Esophagus squamous epithelium (tissue), 5 donors: ENCODE measurements around the gene ELOVL6. TPM values are rescaled to one million over a fixed set of nuclear protein-coding genes. Genes with fewer than 3 reads are reported as not detected.

Experiments
- DNase-seq: peaks from one replicate; lab custom pipeline; 2025; lab: John Stamatoyannopoulos, UW
- H3K27ac ChIP-seq, 4 donors: fragments of 200-600 bp; sonication (generic); one replicate each; pipeline ENCODE4 v1.5.1; 2016 to 2019; ENCODE audit warnings: mild to moderate bottlenecking in 1 of 4
- H3K27me3 ChIP-seq, 4 donors: fragments of 200-600 bp; sonication (generic); 1 replicate in 3 of 4; 2 replicates in 1 of 4; pipeline versions ENCODE4 v1.5.1 to v1.6.0; 2017 to 2021; ENCODE audit warnings: antibody characterized with exemption in 1 of 4
- H3K36me3 ChIP-seq, 3 donors: fragments of 200-600 bp; sonication (generic); one replicate each; pipeline ENCODE4 v1.5.1; 2016 to 2019
- H3K4me1 ChIP-seq, 3 donors: fragments of 200-600 bp; sonication (generic); one replicate each; pipeline ENCODE4 v1.5.1; 2017 to 2019
- H3K4me3 ChIP-seq, 4 donors: fragments of 200-600 bp; sonication (generic); 1 replicate in 3 of 4; 2 replicates in 1 of 4; pipeline ENCODE4 v1.5.1; 2016 to 2019; ENCODE audit warnings: mild to moderate bottlenecking in 2 of 4, moderate library complexity in 1 of 4
- H3K9me3 ChIP-seq, 3 donors: fragments of 200-600 bp; sonication (generic); one replicate each; pipeline ENCODE4 v1.5.1; 2016 to 2019
- CTCF ChIP-seq, 6 experiments: fragments of 450-650 bp in 4 of 6; fragments of 200-600 bp in 2 of 6; sonication (generic) in 2 of 6; IDR thresholded peaks; one replicate each; pipeline ENCODE4 v1.5.1; 2016 to 2019; ENCODE audit warnings: antibody characterized with exemption in 6 of 6, mild to moderate bottlenecking in 4 of 6, moderate library complexity in 4 of 6
- POLR2A ChIP-seq, 4 donors: fragments of 450-650 bp; IDR thresholded peaks; one replicate each; pipeline ENCODE4 v1.6.1; 2017; ENCODE audit warnings: antibody characterized with exemption in 4 of 4, mild to moderate bottlenecking in 4 of 4, moderate library complexity in 3 of 4
- WGBS, 2 donors: methylation state at CpG; one replicate each; pipeline ENCODE4 v1.1.5; 2018; 5-methylcytosine and 5-hydroxymethylcytosine counted together
- intact Hi-C: fragments of 100-400 bp; cut with DNase I; formaldehyde crosslinking; loops from one replicate; pipeline ENCODE4 v1.15.0; 2022
- total RNA-seq, 4 donors: library from RNA; depleted of rRNA; stranded (reverse); fragments of >200 nt; gene quantifications; one replicate each; pipeline ENCODE4 v1.1.0, GENCODE V29; 2016
- donor health status: DM: yes; HTN: yes; CAD: no.

ELOVL6 gene
- total RNA-seq, 4 donors from 2014 or later: 13.0 to 39.5 (median 19.4) TPM

- Histone ChIP-seq H3K4me3 (no peak overlapping the region), H3K36me3 (no peaks in the 10 kb centered on the region), H3K27me3 (no peaks in the 10 kb centered on the region), H3K4me1 (peaks cover 1 to 20% (median 3%) of the 10 kb centered on the region in 3 donors), H3K27ac (no peak overlapping the region), H3K9me3 (no peaks in the 10 kb centered on the region)
- no peak for TF ChIP-seq POLR2A (IDR thresholded peaks at IDR 0.05)
- no peak for TF ChIP-seq CTCF (IDR thresholded peaks at IDR 0.05)
- no peak for DNase-seq
- intact Hi-C loops: loop anchor here (10.0 kb wide), 1 partner anchor 310 kb away; no protein-coding TSS in a partner anchor
- 100% methylated on average over 1 of the region's 1 CpG for WGBS, 2 donors
Measured at GRCh38 chr4:110004556-110004955, 193.9 kb downstream of the ELOVL6 start.

- Histone ChIP-seq H3K4me1 (peaks cover 3 to 28% (median 9%) of the 10 kb centered on the region in 3 donors), H3K36me3 (no peaks in the 10 kb centered on the region), H3K27me3 (no peaks in the 10 kb centered on the region), H3K4me3 (no peak overlapping the region), H3K27ac (no peak overlapping the region), H3K9me3 (no peaks in the 10 kb centered on the region)
- TF ChIP-seq POLR2A (IDR thresholded peaks at IDR 0.05) (no peak), CTCF (IDR thresholded peaks at IDR 0.05) (no peak)
- intact Hi-C loops: loop anchor here (10.0 kb wide), 1 partner anchor 311 kb away; no protein-coding TSS in a partner anchor
- 69 to 71% methylated on average over 6 of the region's 6 CpGs for WGBS, 2 donors
- no peak for DNase-seq
Measured at GRCh38 chr4:110003401-110004187, 194.8 kb downstream of the ELOVL6 start.

GRCh38 chr4:110002326-110002725, 196.1 kb downstream of the ELOVL6 start:
- intact Hi-C loops: loop anchor here (10.0 kb wide), 1 partner anchor 312 kb away; no protein-coding TSS in a partner anchor
- Histone ChIP-seq H3K36me3 (no peaks in the 10 kb centered on the region), H3K4me1 (peaks cover 3 to 28% (median 9%) of the 10 kb centered on the region in 3 donors), H3K27ac (no peak overlapping the region), H3K4me3 (no peak overlapping the region), H3K9me3 (no peaks in the 10 kb centered on the region), H3K27me3 (no peaks in the 10 kb centered on the region)
- DNase-seq: no peak
- TF ChIP-seq CTCF (IDR thresholded peaks at IDR 0.05) (no peak), POLR2A (IDR thresholded peaks at IDR 0.05) (no peak)
- 55 to 80% methylated on average over 1 to 3 of the region's 3 CpGs for WGBS, 2 donors

- intact Hi-C loops: loop anchor here (2.0 kb wide), 1 partner anchor 515 kb away; no protein-coding TSS in a partner anchor
- peaks cover 3 to 24% (median 9%) of the 10 kb centered on the region in 3 donors for H3K4me1 ChIP-seq
- WGBS, 2 donors: 47 to 66% methylated on average over 2 to 9 of the region's 9 CpGs
- no peaks in the 10 kb centered on the region for H3K36me3 ChIP-seq
- no peak overlapping the region for H3K4me3 ChIP-seq
- H3K9me3 ChIP-seq: no peaks in the 10 kb centered on the region
- TF ChIP-seq POLR2A (IDR thresholded peaks at IDR 0.05): no peak
- TF ChIP-seq CTCF (IDR thresholded peaks at IDR 0.05): no peak
- no peaks in the 10 kb centered on the region for H3K27me3 ChIP-seq
- no peak for DNase-seq
- H3K27ac ChIP-seq: no peak overlapping the region
Measured at GRCh38 chr4:109999585-109999912, 198.9 kb downstream of the ELOVL6 start.

- WGBS, 2 donors: 19 to 39% methylated on average over 3 of the region's 3 CpGs
- H3K4me1 ChIP-seq: peaks cover 3 to 29% (median 9%) of the 10 kb centered on the region in 3 donors
- TF ChIP-seq POLR2A (IDR thresholded peaks at IDR 0.05): no peak
- TF ChIP-seq CTCF (IDR thresholded peaks at IDR 0.05): peak; percentile 51 to 78 (median 62)
- no peak overlapping the region for H3K27ac ChIP-seq
- intact Hi-C loops: loop anchor here (2.0 kb wide), 1 partner anchor 516 kb away; no protein-coding TSS in a partner anchor
- H3K9me3 ChIP-seq: no peaks in the 10 kb centered on the region
- no peak overlapping the region for H3K4me3 ChIP-seq
- no peaks in the 10 kb centered on the region for H3K27me3 ChIP-seq
- H3K36me3 ChIP-seq: no peaks in the 10 kb centered on the region
- DNase-seq: no peak
Measured at GRCh38 chr4:109998867-109999584, 199.4 kb downstream of the ELOVL6 start.
